ENCODE measurements around the gene CHURC1.
A peak's percentile ranks its signal among the peaks of the same experiment; 100 is the strongest.

The CHURC1 gene

DNA sequence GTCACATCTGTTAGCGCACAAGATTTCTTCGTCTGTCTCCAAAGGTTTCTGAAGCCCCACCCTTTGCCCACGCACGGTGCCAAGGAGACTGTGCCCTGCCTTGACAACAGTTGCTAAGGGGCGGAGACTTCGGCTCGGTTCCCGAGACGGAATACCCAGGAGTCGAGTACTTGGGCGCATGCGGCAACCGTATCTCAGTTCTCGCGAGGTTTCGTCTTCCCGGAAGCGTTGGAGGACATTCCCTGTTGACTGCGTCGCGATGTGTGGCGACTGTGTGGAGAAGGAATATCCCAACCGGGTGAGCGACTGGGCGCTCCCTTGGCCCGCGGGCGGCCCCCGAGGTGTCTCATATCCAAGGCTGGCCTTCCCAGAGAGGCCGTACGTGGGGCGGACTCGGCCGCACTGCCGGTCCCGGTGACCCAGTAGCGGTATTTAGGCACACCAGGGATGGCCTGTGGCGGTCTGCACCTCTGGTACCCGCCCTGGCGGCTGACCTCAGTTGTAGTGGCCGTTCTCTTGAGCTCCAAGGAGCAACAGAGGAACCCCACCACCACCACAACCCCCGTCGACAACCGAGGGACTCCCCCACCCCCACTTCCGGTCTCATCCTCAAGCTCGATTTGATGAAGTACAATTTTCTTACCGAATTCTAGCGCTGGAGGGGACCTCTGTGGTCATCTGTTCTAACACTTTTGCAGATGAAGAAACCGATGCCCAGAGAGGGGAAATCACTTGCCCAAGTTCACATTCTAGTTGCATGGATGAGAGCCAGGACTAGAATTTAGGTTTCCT lies at the start of gene CHURC1:
Gene CHURC1 (plus strand): TSS at position 219 of the 792 bp plus-strand sequence. CDS start 41 bp downstream, at position 260.
- peak; percentile 95 to 97 for DNase-seq
- TF ChIP-seq POLR2A (IDR thresholded peaks at IDR 0.05; ENCODE audit: low read length): peak; percentile 94
- TF ChIP-seq GATA1 (IDR thresholded peaks at IDR 0.05; ENCODE audit: low read depth, low read length): no peak

DNA sequence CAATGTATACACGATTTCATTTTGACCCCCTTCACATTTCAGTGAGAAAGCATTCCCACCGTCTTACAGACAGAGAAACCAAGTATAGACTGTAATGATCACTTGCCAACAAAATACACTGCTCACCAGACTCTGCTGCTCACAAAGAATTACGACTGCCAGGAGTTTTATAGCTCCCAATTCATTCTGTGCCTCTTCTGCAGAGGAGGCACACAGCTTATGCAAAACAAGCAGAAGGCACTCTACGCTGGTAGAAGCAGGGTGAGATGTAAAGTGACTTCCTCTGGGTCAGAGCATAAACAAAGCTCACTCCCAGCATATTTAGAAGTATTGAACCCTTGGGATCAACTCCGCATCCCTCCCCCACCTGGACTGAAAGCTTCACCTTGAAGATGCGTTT lies 49.1 kb upstream of the CHURC1 start:
- no peak for DNase-seq
- TF ChIP-seq GATA1 (IDR thresholded peaks at IDR 0.05; ENCODE audit: low read depth, low read length) (no peak), POLR2A (IDR thresholded peaks at IDR 0.05; ENCODE audit: low read length) (no peak)

DNA sequence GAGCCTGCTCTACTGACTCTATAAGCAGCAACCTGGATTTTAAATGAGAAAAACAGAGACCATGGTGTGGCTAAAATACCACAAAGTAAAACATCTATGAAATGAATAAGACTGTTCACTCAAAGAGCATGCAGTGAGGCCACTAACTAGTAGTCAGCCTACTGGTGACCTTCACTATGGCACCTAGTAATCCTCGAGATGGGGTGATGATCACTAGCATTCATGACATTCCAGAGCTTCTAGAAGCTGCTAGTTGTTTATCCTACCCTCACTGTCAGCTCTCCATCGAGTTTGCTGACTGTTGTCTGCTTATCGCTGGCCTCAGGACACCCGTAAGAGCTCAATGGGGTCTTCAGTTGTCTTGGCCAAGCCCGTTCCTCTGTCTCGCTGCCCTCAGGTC lies 48.3 kb upstream of the CHURC1 start:
- DNase-seq: no peak
- TF ChIP-seq GATA1 (IDR thresholded peaks at IDR 0.05; ENCODE audit: low read depth, low read length) (no peak), POLR2A (IDR thresholded peaks at IDR 0.05; ENCODE audit: low read length) (no peak)

DNA sequence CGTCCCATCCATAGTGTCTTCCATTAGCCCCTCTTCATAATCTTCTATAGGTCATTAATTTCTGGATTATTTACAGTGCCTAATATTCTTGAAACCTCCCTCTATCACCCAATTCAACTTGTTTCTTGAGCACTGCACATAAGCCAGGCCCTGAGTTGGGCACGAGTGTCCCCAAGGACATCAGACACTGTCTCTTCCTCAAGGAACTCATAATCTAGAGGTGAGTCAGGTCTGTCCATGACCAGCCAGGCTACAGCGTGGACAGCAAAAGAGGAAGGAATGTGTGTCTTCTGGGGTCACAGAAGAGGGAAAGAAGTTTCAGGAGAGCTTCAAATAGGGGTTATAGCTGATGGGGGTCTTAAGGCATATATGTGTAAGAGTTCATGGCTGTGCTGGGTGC lies 47.1 kb upstream of the CHURC1 start:
- DNase-seq: no peak
- no peak for TF ChIP-seq GATA1 (IDR thresholded peaks at IDR 0.05; ENCODE audit: low read depth, low read length)
- TF ChIP-seq POLR2A (IDR thresholded peaks at IDR 0.05; ENCODE audit: low read length): no peak

GRCh38 chr14:64868379-64868778 lies 45.9 kb upstream of the CHURC1 start:
- peak; percentile 14 to 31 for DNase-seq
- TF ChIP-seq POLR2A (IDR thresholded peaks at IDR 0.05; ENCODE audit: low read length) (peak; percentile 31), GATA1 (IDR thresholded peaks at IDR 0.05; ENCODE audit: low read depth, low read length) (no peak)

DNA sequence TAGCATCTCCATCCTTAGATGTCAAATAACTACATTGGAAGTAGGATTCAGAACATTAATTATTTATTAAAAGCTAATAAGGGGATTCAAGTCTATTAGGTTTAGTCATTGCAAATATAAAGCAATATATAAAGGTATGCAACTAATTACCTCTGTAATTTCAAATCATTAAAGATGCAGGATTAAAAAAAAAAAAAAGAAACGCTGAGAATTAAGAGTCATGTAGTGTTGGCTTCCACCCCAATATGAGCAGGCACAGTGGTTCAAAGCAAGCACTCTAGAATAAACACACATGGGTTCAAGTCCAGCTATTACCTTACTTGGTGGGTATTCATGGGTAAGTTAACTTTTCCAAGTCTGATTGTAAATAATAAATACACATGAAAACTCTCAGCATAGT lies 45.4 kb upstream of the CHURC1 start:
- no peak for TF ChIP-seq GATA1 (IDR thresholded peaks at IDR 0.05; ENCODE audit: low read depth, low read length)
- peak; percentile 20 for TF ChIP-seq POLR2A (IDR thresholded peaks at IDR 0.05; ENCODE audit: low read length)
- DNase-seq: peak in 1 of 2 experiments; percentile 29

DNA sequence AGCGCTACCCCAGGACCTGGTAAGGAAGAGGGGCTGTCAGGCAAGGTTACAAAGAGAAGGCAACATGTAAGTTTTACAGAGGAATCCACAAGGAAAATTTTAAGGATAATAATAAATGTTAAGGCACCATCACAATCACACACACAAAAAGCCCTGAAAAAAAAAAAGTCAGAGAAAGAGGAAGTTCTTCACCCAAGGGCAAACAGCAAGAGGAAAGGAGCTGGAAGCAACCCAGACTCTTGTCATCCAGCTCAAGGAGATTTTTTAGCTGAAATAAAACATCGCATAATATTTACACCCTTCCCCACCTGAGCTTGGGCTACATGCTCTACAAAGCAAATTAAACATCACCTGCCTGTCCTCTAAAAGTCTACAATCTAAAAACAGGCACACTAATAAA lies 44.1 kb upstream of the CHURC1 start:
- no peak for DNase-seq
- no peak for TF ChIP-seq GATA1 (IDR thresholded peaks at IDR 0.05; ENCODE audit: low read depth, low read length)
- TF ChIP-seq POLR2A (IDR thresholded peaks at IDR 0.05; ENCODE audit: low read length): no peak

- no peak for DNase-seq
- no peak for TF ChIP-seq POLR2A (IDR thresholded peaks at IDR 0.05; ENCODE audit: low read length)
These were observed 42.9 kb upstream of the CHURC1 start for GRCh38 chr14:64871344-64871743.

DNA sequence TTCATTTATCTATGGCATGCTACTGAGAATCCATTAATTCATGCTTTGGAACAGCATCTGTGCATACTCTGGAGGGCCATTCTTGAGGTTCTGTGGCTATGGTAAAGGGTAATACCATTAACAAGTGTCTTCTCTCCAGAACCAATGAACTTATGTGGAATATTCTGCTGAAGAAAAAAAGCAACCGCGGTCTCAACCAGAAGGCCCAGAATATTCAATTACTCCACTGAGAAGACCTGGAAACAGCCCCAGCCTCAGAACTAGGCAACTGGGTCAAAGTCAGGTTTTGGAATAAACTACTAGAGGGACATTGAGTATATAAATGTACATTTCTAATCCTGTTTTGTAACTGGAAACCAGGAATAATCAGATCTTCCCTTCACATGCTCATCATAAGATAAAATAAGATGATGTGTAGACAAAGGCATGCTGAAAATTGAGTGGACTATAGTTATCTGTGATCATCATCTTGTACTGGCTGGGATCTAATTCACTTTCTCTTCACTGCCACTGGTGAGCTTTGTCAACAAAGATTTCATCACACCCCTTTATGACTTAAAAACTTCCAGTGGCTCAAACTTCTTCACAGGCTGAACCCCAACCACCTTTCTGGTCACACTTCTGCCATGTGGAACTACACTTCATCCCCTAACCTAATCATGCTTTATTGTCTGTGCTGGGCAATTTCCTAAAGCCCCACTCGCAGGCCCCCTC lies 40.6 kb upstream of the CHURC1 start:
- peak; percentile 30 to 40 for DNase-seq
- TF ChIP-seq POLR2A (IDR thresholded peaks at IDR 0.05; ENCODE audit: low read length): no peak
- TF ChIP-seq GATA1 (IDR thresholded peaks at IDR 0.05; ENCODE audit: low read depth, low read length): no peak

- DNase-seq: peak in 1 of 2 experiments; percentile 36
These were observed 38.9 kb upstream of the CHURC1 start for GRCh38 chr14:64875350-64875749.

GRCh38 chr14:64877846-64878245 lies 36.4 kb upstream of the CHURC1 start:
- DNase-seq: peak; percentile 48 to 61
- TF ChIP-seq GATA1 (IDR thresholded peaks at IDR 0.05; ENCODE audit: low read depth, low read length): no peak
- no peak for TF ChIP-seq POLR2A (IDR thresholded peaks at IDR 0.05; ENCODE audit: low read length)

More at GRCh38 chr14:64875350-64875749, 38.9 kb upstream of the CHURC1 start:
- TF ChIP-seq GATA1 (IDR thresholded peaks at IDR 0.05; ENCODE audit: low read depth, low read length): no peak
- peak; percentile 0 for TF ChIP-seq POLR2A (IDR thresholded peaks at IDR 0.05; ENCODE audit: low read length)

GRCh38 chr14:64878837-64879634 lies 35.2 kb upstream of the CHURC1 start:
- peak; percentile 63 to 77 for DNase-seq

DNA sequence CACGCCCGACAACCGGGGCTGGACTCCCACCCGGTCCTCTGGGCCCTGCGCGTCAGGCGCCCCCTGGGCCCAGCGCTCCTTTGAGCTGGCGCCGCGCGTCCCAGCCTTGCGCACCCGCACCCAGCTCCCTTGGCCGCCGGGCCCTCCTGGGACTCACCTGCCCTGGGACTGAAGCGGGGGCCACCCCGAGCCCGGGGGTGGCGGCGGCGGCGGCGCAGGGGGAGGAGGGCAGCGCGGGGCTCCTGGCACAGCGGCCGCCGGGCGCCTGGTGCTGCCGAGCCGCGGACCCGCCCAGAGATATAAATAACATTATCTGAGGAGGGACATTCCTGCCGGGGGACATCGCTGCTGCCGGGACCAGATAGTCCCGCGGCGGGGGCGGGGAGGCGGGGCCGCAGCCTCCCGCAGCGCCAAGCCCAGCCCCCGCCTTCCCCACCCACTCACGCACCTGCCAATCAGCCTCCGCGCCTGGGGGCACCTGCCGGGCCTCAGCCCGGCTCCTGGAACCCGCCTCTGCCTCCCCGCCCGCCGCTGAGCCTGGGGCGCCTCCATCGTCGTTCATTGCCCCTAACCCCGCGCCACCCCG lies 34.5 kb upstream of the CHURC1 start, which contains the start of gene SPTB:
Gene SPTB (minus strand): TSS at position 273 of the 586 bp plus-strand sequence. CDS start 56,813 bp downstream, outside the sequence.
- peak; percentile 62 for TF ChIP-seq GATA1 (IDR thresholded peaks at IDR 0.05; ENCODE audit: low read depth, low read length)
- TF ChIP-seq POLR2A (IDR thresholded peaks at IDR 0.05; ENCODE audit: low read length): no peak
- DNase-seq: peak; percentile 97 to 98

More at GRCh38 chr14:64878837-64879634, 35.2 kb upstream of the CHURC1 start:
- TF ChIP-seq POLR2A (IDR thresholded peaks at IDR 0.05; ENCODE audit: low read length) (no peak), GATA1 (IDR thresholded peaks at IDR 0.05; ENCODE audit: low read depth, low read length) (no peak)
